Panc1 (cell line): ENCODE data around the gene LRMDA. TPM values are rescaled to one million over a fixed set of nuclear protein-coding genes. Genes with fewer than 3 reads are reported as not detected.

ENCODE experiments used
- ATAC-seq: fragments of 200-7000 bp; cut with Tn5 transposase; 2 replicates; pipeline ENCODE4 v1.9.1; 2020; ENCODE audit warnings: mild to moderate bottlenecking, moderate library complexity
- BruUV-seq: library from RNA; stranded (reverse); fragments of 400-500 nt; replicated peaks from 2 replicates; lab custom pipeline; 2021; lab: Mats Ljungman, UMichigan
- CTCF ChIA-PET: fragments of 300-600 bp; sonication (Branson Sonifier 250); formaldehyde crosslinking; loops from one replicate; lab custom pipeline; 2022; ENCODE audit warnings: antibody characterized with exemption; lab: Charles Lee
- POLR2A ChIA-PET: fragments of 300-600 bp; sonication (Branson Sonifier 250); formaldehyde crosslinking; loops from one replicate; lab custom pipeline; 2022; ENCODE audit warnings: antibody characterized with exemption; lab: Charles Lee
- DNase-seq: peaks from one replicate; pipeline ENCODE4 v3.0.0-alpha.2; 2010; ENCODE audit warnings: low read depth, low spot score
- H3K27ac ChIP-seq: 2 replicates; pipeline ENCODE4 v1.5.1; 2011; ENCODE audit warnings: mild to moderate bottlenecking, low read length, inconsistent platforms
- H3K27me3 ChIP-seq: fragments of 200-500 bp; sonication (Bioruptor generic); 2 replicates; pipeline ENCODE4 v1.6.0; 2014; ENCODE audit warnings: low read length, inconsistent platforms; ENCODE audit not compliant: control insufficient read depth, insufficient read depth
- H3K36me3 ChIP-seq: fragments of 200-500 bp; sonication (Bioruptor generic); 2 replicates; pipeline ENCODE4 v1.5.1; 2014; ENCODE audit warnings: inconsistent platforms, mild to moderate bottlenecking, low read length, moderate library complexity; ENCODE audit not compliant: control insufficient read depth, insufficient read depth
- H3K4me1 ChIP-seq: 2 replicates; pipeline ENCODE4 v1.5.1; 2011; ENCODE audit warnings: inconsistent platforms, mild to moderate bottlenecking, low read length, moderate library complexity; ENCODE audit not compliant: control insufficient read depth, insufficient read depth
- H3K4me3 ChIP-seq, 2 experiments: 2 replicates each; pipeline ENCODE4 v1.5.1; 2011 to 2012; ENCODE audit warnings: low read depth in 2 of 2, low read length in 2 of 2, mild to moderate bottlenecking in 2 of 2, inconsistent platforms in 1 of 2, moderate library complexity in 1 of 2
- H3K9me3 ChIP-seq: fragments of 200-500 bp; sonication (Bioruptor generic); 2 replicates; pipeline ENCODE4 v1.5.1; 2014; ENCODE audit warnings: low read depth, mild to moderate bottlenecking, inconsistent platforms, low read length, moderate library complexity; ENCODE audit not compliant: control insufficient read depth, insufficient read depth
- POLR2AphosphoS5 ChIP-seq: IDR thresholded peaks from 2 replicates; pipeline ENCODE4 v1.6.1; 2012; ENCODE audit warnings: mild to moderate bottlenecking, low read depth, low read length, moderate library complexity
- REST ChIP-seq, 2 experiments: IDR thresholded peaks; 2 replicates each; pipeline ENCODE4 v1.6.1; 2011 to 2012; ENCODE audit warnings: low read depth in 2 of 2, control low read depth in 1 of 2, low read length in 1 of 2, mild to moderate bottlenecking in 1 of 2, moderate library complexity in 1 of 2; ENCODE audit not compliant: insufficient read depth in 1 of 2
- SIN3A ChIP-seq: IDR thresholded peaks from 2 replicates; pipeline ENCODE4 v1.6.1; 2012; ENCODE audit warnings: low read depth, mild to moderate bottlenecking, low read length, moderate library complexity, borderline replicate concordance; ENCODE audit not compliant: insufficient read depth
- TCF7L2 ChIP-seq: IDR thresholded peaks from 2 replicates; pipeline ENCODE4 v1.6.1; 2011; ENCODE audit warnings: mild to moderate bottlenecking, low read depth, low read length, inconsistent platforms
- in situ Hi-C: cut with HindIII; loops from 2 replicates; pipeline ENCODE4 v1.10.0; 2016; ENCODE audit warnings: low sequenced_read_pairs, low pct_unique_long_range_greater_than_20kb
- intact Hi-C: fragments of 100-400 bp; cut with micrococcal nuclease; formaldehyde crosslinking; loops from one replicate; pipeline ENCODE4 v1.10.0; 2022; ENCODE audit not compliant: unreplicated experiment
- total RNA-seq: library from RNA; stranded (reverse); gene quantifications from one replicate; pipeline ENCODE4 v1.2.1, GENCODE V29; 2021; ENCODE audit not compliant: unreplicated experiment
- TF ChIP-seq, protein P1 (sequence below): fragments of 450-650 bp; IDR thresholded peaks from 2 replicates; pipeline ENCODE4 v1.5.1; 2017; ENCODE audit warnings: mild to moderate bottlenecking

Gene LRMDA
- total RNA-seq, 1 experiment from 2014 or later = 1.2 TPM

- ChIA-PET POLR2A (no interaction called here), CTCF (no interaction called here)
- no TSS peak for BruUV-seq
- intact Hi-C loops (no loop called here), in situ Hi-C loops (no loop called here)
- Histone ChIP-seq H3K4me1 (no peaks in the 10 kb centered on the region), H3K9me3 (no peaks in the 10 kb centered on the region), H3K27ac (no peak overlapping the region), H3K27me3 (no peaks in the 10 kb centered on the region), H3K4me3 (no peak overlapping the region), H3K36me3 (no peaks in the 10 kb centered on the region)
- ATAC-seq = no peak
- no peak for DNase-seq
- TF ChIP-seq TCF7L2 (no peak), REST (IDR thresholded peaks at IDR 0.05; ENCODE audit: insufficient read depth in 1 of 2, low read depth in 2 of 2, low read length in 1 of 2) (no peak), SIN3A (no peak), POLR2AphosphoS5 (no peak)
- TF ChIP-seq, protein P1, sequence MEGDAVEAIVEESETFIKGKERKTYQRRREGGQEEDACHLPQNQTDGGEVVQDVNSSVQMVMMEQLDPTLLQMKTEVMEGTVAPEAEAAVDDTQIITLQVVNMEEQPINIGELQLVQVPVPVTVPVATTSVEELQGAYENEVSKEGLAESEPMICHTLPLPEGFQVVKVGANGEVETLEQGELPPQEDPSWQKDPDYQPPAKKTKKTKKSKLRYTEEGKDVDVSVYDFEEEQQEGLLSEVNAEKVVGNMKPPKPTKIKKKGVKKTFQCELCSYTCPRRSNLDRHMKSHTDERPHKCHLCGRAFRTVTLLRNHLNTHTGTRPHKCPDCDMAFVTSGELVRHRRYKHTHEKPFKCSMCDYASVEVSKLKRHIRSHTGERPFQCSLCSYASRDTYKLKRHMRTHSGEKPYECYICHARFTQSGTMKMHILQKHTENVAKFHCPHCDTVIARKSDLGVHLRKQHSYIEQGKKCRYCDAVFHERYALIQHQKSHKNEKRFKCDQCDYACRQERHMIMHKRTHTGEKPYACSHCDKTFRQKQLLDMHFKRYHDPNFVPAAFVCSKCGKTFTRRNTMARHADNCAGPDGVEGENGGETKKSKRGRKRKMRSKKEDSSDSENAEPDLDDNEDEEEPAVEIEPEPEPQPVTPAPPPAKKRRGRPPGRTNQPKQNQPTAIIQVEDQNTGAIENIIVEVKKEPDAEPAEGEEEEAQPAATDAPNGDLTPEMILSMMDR = no peak
These were observed 680.8 kb downstream of the LRMDA start for GRCh38 chr10:76111986-76112825.

DNA sequence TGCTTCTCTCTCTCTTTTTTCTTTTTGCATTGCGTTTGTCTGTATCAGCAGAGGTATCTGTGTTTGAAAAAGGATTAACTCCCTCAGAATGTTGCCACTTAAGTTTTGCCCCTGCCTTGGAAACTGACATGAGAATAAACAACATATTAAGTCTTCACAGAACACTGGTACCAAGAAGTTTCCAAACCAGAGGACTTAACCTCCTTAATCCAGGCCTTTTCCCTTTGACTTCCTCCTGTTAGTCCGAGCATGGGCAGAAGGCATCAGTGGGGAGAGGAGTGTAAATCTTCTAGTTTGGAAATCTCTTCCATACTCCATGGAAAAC, 681.4 kb downstream of the LRMDA start:
- no peak for ATAC-seq
- in situ Hi-C loops = no loop called here
- ChIA-PET POLR2A (no interaction called here), CTCF (no interaction called here)
- TF ChIP-seq, protein P1 = no peak
- no peak for TF ChIP-seq REST (IDR thresholded peaks at IDR 0.05; ENCODE audit: insufficient read depth in 1 of 2, low read depth in 2 of 2, low read length in 1 of 2)
- Histone ChIP-seq H3K27ac (no peak overlapping the region), H3K9me3 (no peaks in the 10 kb centered on the region), H3K36me3 (no peaks in the 10 kb centered on the region), H3K4me3 (no peak overlapping the region), H3K27me3 (no peaks in the 10 kb centered on the region), H3K4me1 (no peaks in the 10 kb centered on the region)
- intact Hi-C loops = no loop called here
- no TSS peak for BruUV-seq
- DNase-seq = no peak
